Gastroesophageal sphincter (tissue), 3 donors: ENCODE data around the gene STUM.

Source experiments
- EP300 ChIP-seq: sonication (generic); formaldehyde crosslinking; IDR thresholded peaks from one replicate; pipeline ENCODE4 v1.6.1; 2017; ENCODE audit warnings: antibody characterized with exemption, mild to moderate bottlenecking
- POLR2A ChIP-seq, 2 donors: fragments of 450-650 bp; IDR thresholded peaks; one replicate each; pipeline ENCODE4 v1.6.1; 2017; ENCODE audit warnings: antibody characterized with exemption in 2 of 2, mild to moderate bottlenecking in 2 of 2, moderate library complexity in 1 of 2
- POLR2AphosphoS5 ChIP-seq: sonication (generic); formaldehyde crosslinking; IDR thresholded peaks from one replicate; pipeline ENCODE4 v1.6.1; 2017; ENCODE audit warnings: antibody characterized with exemption
- TF ChIP-seq, protein P1 (sequence below), 4 experiments: fragments of 200-600 bp in 2 of 4; fragments of 450-650 bp in 2 of 4; sonication (generic) in 1 of 4; IDR thresholded peaks; one replicate each; pipeline ENCODE4 v1.5.1; 2017 to 2019; ENCODE audit warnings: antibody characterized with exemption in 4 of 4, mild to moderate bottlenecking in 2 of 4, moderate library complexity in 2 of 4

DNA sequence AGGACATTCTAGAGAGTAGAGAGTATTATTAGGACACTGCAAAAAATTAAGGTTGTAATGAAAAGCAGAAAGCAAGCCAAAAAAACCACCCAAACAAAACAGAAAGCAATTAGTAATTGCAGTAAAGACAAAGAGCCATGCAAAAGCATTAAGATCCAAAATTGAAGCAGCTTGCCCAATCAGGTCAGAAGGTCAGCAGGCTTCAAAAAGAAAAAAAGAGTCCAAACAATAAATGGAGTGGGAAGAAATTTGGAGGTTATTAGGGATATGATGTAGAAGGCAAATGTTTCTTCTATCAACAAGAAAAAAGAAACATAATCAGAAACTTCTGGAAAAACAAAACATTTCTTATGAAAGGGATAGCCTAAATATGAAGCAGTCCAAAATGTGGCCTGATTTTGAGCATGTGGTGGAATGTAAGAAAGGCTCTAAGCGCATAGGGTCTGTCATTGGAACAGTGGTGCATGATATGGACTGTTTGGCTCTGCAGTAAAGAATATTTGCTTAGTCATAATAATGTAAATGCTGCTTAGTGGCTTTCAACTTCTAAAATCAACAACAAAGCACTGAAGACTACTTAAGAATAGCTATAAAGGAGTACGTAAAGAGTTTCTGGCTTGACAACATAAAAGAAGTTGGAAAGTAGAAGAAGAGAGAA, 4.8 kb downstream of the STUM start:
- TF ChIP-seq, protein P1, sequence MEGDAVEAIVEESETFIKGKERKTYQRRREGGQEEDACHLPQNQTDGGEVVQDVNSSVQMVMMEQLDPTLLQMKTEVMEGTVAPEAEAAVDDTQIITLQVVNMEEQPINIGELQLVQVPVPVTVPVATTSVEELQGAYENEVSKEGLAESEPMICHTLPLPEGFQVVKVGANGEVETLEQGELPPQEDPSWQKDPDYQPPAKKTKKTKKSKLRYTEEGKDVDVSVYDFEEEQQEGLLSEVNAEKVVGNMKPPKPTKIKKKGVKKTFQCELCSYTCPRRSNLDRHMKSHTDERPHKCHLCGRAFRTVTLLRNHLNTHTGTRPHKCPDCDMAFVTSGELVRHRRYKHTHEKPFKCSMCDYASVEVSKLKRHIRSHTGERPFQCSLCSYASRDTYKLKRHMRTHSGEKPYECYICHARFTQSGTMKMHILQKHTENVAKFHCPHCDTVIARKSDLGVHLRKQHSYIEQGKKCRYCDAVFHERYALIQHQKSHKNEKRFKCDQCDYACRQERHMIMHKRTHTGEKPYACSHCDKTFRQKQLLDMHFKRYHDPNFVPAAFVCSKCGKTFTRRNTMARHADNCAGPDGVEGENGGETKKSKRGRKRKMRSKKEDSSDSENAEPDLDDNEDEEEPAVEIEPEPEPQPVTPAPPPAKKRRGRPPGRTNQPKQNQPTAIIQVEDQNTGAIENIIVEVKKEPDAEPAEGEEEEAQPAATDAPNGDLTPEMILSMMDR (IDR thresholded peaks at IDR 0.05) = no peak
- no peak for TF ChIP-seq POLR2A (IDR thresholded peaks at IDR 0.05)
- no peak for TF ChIP-seq POLR2AphosphoS5
- TF ChIP-seq EP300 = no peak
